Measurements from ENCODE around the gene DDX21.
"Not testable (repeated sequence)": the region's sequence is repeated elsewhere in the genome, so short reads cannot be mapped to it uniquely, and the experiment has no call there.

Gene DDX21

DNA sequence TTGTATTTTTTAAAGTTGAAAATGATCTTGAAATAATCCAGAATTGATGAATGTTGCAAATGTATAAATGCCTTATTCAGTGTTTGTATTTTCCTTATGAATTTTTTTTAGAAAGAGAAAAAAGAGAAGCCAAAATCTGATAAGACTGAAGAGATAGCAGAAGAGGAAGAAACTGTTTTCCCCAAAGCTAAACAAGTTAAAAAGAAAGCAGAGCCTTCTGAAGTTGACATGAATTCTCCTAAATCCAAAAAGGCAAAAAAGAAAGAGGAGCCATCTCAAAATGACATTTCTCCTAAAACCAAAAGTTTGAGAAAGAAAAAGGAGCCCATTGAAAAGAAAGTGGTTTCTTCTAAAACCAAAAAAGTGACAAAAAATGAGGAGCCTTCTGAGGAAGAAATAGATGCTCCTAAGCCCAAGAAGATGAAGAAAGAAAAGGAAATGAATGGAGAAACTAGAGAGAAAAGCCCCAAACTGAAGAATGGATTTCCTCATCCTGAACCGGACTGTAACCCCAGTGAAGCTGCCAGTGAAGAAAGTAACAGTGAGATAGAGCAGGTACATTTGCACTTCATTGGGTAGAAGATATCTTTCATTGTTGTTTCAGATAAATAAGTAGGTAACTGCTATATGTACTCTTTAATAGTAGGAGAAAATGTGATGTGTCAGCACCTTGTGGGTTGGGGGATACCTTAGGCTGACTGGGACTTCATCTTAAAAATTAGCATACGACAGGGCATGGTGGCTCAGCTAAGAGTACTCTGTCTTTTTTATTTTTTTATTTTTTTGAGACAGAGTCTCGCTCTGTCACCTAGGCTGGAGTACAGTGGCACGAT is 3.9 kb downstream of the DDX21 start:
- Mint-ChIP-seq H3K4me3 (peak overlapping the region; percentile 3), H3K36me3 (ENCODE audit: low read depth) (peaks cover 54% of the 10 kb centered on the region), H3K27me3 (ENCODE audit: low read depth) (no peaks in the 10 kb centered on the region), H3K27ac (peak overlapping the region; percentile 49), H3K4me1 (ENCODE audit: low read depth) (peaks cover 27% of the 10 kb centered on the region), H3K9me3 (no peaks in the 10 kb centered on the region)
- no peak for DNase-seq (ENCODE audit: low spot score)

DNA sequence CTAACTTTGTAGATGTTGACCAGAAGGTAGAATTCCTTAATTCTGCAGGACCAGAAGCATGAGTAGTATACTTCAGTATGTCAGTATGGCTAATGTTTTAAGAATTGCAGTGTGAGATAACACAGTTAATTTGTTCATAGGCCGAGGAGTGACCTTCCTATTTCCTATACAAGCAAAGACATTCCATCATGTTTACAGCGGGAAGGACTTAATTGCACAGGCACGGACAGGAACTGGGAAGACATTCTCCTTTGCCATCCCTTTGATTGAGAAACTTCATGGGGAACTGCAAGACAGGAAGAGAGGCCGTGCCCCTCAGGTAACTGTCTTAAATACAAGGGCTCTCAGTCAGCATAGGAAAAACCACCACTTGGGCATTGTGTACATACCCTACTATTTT is 7.2 kb downstream of the DDX21 start:
- H3K27ac Mint-ChIP-seq = no peak overlapping the region
- H3K36me3 Mint-ChIP-seq (ENCODE audit: low read depth) = peaks cover 62% of the 10 kb centered on the region
- no peaks in the 10 kb centered on the region for H3K9me3 Mint-ChIP-seq
- DNase-seq (ENCODE audit: low spot score) = no peak
- no peaks in the 10 kb centered on the region for H3K27me3 Mint-ChIP-seq (ENCODE audit: low read depth)
- no peak overlapping the region for H3K4me3 Mint-ChIP-seq
- peaks cover 19% of the 10 kb centered on the region for H3K4me1 Mint-ChIP-seq (ENCODE audit: low read depth)

DNA sequence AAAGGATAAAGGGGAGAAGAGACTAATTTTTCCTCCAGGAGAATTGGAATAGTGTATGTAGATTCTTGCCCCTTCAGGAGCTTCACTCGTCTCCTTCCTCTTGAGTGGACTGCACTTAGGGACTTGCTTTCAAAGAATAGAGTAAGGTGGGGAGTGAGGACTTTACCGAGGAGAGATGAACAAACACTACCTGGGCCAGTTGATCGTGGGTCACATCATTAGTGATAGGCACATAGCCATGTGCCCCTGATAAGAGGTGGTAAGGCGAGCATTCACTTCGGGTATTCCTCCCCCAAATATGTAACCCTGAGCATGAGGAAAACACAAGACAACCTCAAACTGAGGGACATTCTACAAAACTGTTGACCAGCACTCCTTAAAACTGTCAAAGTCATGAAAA is 18.0 kb downstream of the DDX21 start:
- H3K36me3 Mint-ChIP-seq (ENCODE audit: low read depth) = peaks cover 66% of the 10 kb centered on the region

DNA sequence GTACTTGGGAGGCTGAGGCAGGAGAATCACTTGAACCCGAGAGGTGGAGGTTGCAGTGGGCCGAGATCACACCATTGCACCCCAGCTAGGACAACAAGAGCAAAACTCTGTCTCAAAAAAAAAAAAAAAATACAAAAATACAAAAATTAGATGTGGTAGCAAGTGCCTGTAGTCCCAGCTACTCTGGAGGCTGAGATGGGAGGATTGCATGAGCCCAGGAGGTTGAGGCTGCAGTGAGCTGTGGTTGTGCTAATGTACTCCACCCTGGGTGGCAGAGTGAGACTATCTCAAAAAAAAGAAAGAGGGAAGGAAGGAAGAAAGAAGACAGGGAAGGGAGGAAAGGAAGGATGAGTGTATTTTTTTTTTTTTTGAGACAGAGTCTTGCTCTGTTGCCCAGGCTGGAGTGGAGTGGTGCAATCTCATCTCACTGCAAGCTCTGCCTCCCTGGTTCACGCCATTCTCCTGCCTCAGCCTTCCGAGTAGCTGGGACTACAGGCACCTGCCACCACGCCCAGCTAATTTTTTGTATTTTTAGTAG is 20.0 kb downstream of the DDX21 start:
- H3K9me3 Mint-ChIP-seq; H3K27ac Mint-ChIP-seq; DNase-seq (ENCODE audit: low spot score); H3K4me3 Mint-ChIP-seq; H3K4me1 Mint-ChIP-seq (ENCODE audit: low read depth); H3K27me3 Mint-ChIP-seq (ENCODE audit: low read depth): not testable (repeated sequence)
- peaks cover 69% of the 10 kb centered on the region for H3K36me3 Mint-ChIP-seq (ENCODE audit: low read depth)

More for the DNA sequence above, 18.0 kb downstream of the DDX21 start:
- Mint-ChIP-seq H3K4me3 (no peak overlapping the region), H3K27ac (no peak overlapping the region), H3K27me3 (ENCODE audit: low read depth) (no peaks in the 10 kb centered on the region), H3K9me3 (no peaks in the 10 kb centered on the region), H3K4me1 (ENCODE audit: low read depth) (peaks cover 14% of the 10 kb centered on the region)
- DNase-seq (ENCODE audit: low spot score) = no peak

DNA sequence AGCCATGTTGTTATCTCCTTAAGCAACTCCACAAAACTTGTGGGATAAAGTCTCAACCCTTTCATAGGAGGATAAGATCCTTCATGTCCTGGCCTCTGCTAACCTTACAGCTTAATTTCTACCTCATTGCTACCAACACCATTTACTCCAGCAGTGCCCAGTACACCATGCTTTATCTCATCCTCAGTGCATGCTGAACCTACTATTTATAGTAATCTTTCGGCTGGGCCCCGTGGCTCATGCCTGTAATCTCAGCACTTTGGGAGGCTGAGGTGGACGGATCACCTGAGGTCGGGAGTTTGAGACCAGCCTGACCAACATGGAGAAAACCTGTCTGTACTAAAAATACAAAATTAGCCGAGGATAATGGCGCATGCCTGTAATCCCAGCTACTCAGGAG is 23.8 kb downstream of the DDX21 start:
- not testable (repeated sequence) for H3K27me3 Mint-ChIP-seq (ENCODE audit: low read depth); H3K9me3 Mint-ChIP-seq; H3K4me3 Mint-ChIP-seq; H3K4me1 Mint-ChIP-seq (ENCODE audit: low read depth); DNase-seq (ENCODE audit: low spot score)
- peaks cover 61% of the 10 kb centered on the region for H3K36me3 Mint-ChIP-seq (ENCODE audit: low read depth)
- H3K27ac Mint-ChIP-seq = peak overlapping the region; percentile 10

DNA sequence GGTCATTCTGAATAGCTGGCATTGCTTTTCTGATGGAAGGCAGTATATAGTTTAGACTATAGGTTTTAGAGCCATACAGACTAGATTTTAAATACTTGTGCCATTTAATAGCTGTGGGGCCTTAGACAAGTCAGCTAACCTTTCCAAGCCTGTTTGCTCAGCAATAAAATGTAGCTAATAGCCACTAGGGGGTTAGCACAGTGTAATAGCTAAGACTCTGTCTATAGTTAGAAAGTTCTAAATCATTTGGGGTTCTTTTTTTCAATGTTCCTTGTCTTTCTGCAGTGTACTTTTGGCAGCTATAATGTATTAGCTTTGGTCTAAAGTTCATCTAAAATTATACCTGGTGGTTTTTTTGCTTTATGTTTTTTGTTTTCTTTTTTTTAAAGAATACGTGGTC is 25.1 kb downstream of the DDX21 start:
- Mint-ChIP-seq H3K4me1 (ENCODE audit: low read depth) (peaks cover 4% of the 10 kb centered on the region), H3K4me3 (no peak overlapping the region), H3K36me3 (ENCODE audit: low read depth) (peaks cover 58% of the 10 kb centered on the region), H3K27me3 (ENCODE audit: low read depth) (no peaks in the 10 kb centered on the region), H3K27ac (no peak overlapping the region), H3K9me3 (no peaks in the 10 kb centered on the region)
- no peak for DNase-seq (ENCODE audit: low spot score)

DNA sequence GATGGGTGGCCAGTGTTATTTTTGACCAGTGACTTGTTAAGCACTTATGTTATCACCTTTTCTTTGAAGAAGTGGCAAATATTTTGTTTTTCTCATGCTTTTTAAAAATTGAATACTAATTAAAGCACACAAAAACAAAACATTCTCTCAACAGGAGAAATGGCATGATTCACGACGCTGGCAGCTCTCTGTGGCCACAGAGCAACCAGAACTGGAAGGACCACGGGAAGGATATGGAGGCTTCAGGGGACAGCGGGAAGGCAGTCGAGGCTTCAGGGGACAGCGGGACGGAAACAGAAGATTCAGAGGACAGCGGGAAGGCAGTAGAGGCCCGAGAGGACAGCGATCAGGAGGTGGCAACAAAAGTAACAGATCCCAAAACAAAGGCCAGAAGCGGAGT is 26.4 kb downstream of the DDX21 start:
- no peak overlapping the region for H3K27ac Mint-ChIP-seq

DNA sequence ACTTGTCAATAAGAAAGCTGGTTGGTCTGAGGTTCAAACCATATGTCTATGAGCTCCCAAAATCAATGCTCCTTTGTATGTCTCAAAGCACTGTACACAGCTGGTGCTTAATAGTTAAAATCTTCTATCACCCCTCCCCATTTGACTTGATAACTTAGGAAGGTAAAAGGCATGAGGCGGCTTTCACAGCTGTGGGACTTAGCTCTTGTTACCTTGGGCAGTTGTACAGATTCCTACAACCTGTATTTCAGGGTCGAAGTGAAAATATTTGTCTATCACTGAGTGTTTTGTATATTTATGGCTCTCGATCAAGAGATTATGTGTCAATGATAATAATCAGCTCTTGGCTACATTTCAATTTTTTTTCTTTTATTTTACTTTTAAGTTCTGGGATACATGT is 31.6 kb downstream of the DDX21 start:
- no peak for DNase-seq (ENCODE audit: low spot score)
- H3K4me3 Mint-ChIP-seq = no peak overlapping the region
- peaks cover 27% of the 10 kb centered on the region for H3K4me1 Mint-ChIP-seq (ENCODE audit: low read depth)
- H3K36me3 Mint-ChIP-seq (ENCODE audit: low read depth) = peaks cover 23% of the 10 kb centered on the region
- H3K9me3 Mint-ChIP-seq = no peaks in the 10 kb centered on the region
- no peaks in the 10 kb centered on the region for H3K27me3 Mint-ChIP-seq (ENCODE audit: low read depth)
- peak overlapping the region; percentile 15 for H3K27ac Mint-ChIP-seq

More for the DNA sequence above, 26.4 kb downstream of the DDX21 start:
- Mint-ChIP-seq H3K9me3 (no peaks in the 10 kb centered on the region), H3K4me1 (ENCODE audit: low read depth) (peaks cover 7% of the 10 kb centered on the region), H3K4me3 (no peak overlapping the region), H3K27me3 (ENCODE audit: low read depth) (no peaks in the 10 kb centered on the region), H3K36me3 (ENCODE audit: low read depth) (peaks cover 51% of the 10 kb centered on the region)
- DNase-seq (ENCODE audit: low spot score) = no peak

DNA sequence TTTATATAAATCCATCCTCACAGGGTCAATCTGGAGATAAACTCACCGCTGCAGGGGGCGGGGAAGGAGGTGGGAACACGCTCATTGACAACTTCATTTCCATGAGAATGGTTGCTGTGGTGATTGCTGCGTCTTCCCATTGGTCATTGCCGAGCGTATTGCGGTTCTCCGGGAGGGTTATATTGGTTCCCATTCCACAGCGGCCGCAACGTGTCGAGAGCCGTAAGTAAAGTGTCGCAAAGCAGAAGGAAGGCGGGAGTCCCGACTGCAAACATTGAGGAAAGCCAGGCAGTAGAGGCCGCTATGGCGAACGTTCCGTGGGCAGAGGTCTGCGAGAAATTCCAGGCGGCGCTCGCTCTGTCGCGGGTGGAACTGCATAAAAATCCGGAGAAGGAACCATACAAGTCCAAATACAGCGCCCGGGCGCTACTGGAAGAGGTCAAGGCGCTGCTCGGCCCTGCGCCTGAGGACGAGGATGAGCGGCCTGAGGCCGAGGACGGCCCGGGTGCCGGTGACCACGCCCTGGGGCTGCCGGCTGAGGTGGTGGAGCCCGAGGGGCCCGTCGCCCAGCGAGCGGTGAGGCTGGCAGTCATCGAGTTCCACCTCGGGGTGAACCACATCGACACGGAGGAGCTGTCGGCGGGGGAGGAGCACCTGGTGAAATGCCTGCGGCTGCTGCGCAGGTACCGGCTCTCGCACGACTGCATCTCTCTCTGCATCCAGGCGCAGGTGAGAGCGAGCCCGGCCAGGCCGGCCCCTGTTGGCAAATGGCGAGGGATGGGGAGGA is 32.8 kb downstream of the DDX21 start, which contains the start of gene KIFBP:
Gene KIFBP (plus strand): TSS at position 274 of the 787 bp plus-strand sequence. CDS start 30 bp downstream, at position 304.
- Mint-ChIP-seq H3K4me1 (ENCODE audit: low read depth) (peaks cover 32% of the 10 kb centered on the region), H3K27me3 (ENCODE audit: low read depth) (no peaks in the 10 kb centered on the region), H3K4me3 (peak within 1 kb of the TSS; percentile 99), H3K36me3 (ENCODE audit: low read depth) (peaks cover 17% of the 10 kb centered on the region), H3K27ac (peak within 1 kb of the TSS; percentile 95), H3K9me3 (no peaks in the 10 kb centered on the region)
- peak; percentile 88 for DNase-seq (ENCODE audit: low spot score)

DNA sequence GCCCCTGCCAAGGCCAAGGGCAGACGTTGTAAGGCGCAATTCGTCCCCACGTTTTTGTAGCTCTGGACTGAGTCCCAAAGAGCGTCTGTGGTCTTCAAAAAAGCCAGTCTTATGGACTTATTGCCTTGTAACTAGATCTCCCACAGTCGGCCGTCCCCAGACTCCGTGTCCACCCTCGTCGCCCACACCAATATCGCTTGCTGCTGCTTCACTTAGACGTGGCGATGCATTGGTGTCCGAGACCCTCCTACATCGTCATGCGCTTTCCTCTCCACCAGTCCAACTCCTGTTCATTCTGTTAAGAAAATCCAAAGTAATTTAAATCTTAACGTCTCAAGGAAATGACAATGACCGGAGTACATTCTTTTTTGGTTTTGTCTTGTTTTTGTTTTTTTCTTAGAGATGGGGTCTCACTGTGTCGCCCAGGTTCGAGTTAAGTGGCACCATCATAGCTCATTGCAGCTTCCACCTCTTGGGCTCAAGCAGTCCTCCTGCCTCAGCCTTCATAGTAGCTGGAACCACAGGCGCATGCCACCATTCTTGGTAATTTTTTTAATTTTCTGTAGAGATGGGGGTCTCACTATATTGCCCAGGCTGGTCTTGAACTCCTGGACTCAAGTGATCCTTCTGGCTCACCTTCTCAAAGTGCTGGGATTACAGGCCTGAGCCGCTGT is 33.5 kb downstream of the DDX21 start:
- Mint-ChIP-seq H3K27ac (peak overlapping the region; percentile 72), H3K4me1 (ENCODE audit: low read depth) (peaks cover 34% of the 10 kb centered on the region), H3K27me3 (ENCODE audit: low read depth) (no peaks in the 10 kb centered on the region), H3K4me3 (peak overlapping the region; percentile 99), H3K36me3 (ENCODE audit: low read depth) (peaks cover 12% of the 10 kb centered on the region), H3K9me3 (no peaks in the 10 kb centered on the region)
- DNase-seq (ENCODE audit: low spot score) = no peak

DNA sequence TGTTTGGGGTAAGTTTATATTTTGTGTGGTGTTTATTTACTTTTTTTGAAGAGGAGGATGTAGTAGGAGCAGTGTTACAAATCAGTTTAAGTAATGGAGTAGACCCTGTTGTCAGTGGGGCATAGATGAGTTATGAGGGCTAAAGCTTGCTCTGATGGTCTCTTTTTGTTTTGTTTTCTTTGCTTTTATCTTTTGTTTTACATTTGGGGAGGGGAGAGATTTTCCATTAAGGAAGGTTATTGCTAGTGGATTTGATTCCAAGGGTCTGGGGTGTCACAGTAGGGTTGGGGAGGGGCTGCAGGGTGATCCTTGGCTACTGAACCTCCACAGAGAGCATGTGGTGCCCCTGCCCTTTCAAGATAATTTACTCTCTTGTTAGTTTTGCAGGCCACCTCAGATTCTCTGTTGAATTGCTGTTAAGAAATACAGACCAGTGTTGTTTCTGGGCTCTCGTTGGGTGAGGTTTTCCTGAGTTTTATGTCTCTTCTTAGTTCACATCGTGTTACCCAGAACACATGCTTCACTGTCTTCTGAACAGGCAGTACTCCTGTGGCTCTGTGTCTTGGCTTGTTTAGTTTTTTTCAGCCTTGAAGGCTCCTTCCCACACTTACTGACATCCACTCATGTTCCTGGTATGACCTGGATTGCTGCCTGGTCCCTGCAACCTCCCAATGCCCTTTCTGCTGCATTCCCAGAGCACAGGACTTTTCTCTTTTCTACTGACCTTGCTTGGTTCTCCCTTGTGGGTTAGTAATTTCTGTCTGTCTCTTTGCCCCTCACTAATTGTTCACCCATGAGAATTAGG is 36.9 kb downstream of the DDX21 start:
- Mint-ChIP-seq H3K27ac (no peak overlapping the region), H3K36me3 (ENCODE audit: low read depth) (peaks cover 4% of the 10 kb centered on the region), H3K9me3 (no peaks in the 10 kb centered on the region), H3K27me3 (ENCODE audit: low read depth) (no peaks in the 10 kb centered on the region), H3K4me3 (no peak overlapping the region), H3K4me1 (ENCODE audit: low read depth) (peaks cover 40% of the 10 kb centered on the region)
- DNase-seq (ENCODE audit: low spot score) = no peak

DNA sequence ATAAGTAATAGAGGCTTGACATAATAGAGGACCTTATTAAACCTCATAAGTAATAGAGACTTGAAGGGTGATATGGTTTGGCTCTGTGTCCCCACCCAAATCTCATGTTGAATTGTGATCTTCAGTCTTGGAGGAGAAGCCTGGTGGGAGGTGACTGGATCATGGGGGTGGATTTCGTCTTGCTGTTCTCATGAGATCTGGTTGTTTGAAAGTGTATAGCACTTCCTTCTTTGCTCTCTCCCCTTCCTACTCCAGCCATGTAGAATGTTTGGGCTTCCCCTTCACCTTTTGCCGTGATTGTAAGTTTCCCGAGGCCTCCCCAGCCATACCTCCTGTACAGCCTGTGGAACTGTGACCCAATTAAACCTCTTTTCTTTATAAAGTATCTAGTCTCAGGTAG is 41.2 kb downstream of the DDX21 start:
- Mint-ChIP-seq H3K4me1 (ENCODE audit: low read depth) (peaks cover 21% of the 10 kb centered on the region), H3K4me3 (peak overlapping the region; percentile 35), H3K27ac (peak overlapping the region; percentile 34), H3K27me3 (ENCODE audit: low read depth) (no peaks in the 10 kb centered on the region), H3K36me3 (ENCODE audit: low read depth) (peaks cover 3% of the 10 kb centered on the region), H3K9me3 (no peaks in the 10 kb centered on the region)
- DNase-seq (ENCODE audit: low spot score) = no peak

DNA sequence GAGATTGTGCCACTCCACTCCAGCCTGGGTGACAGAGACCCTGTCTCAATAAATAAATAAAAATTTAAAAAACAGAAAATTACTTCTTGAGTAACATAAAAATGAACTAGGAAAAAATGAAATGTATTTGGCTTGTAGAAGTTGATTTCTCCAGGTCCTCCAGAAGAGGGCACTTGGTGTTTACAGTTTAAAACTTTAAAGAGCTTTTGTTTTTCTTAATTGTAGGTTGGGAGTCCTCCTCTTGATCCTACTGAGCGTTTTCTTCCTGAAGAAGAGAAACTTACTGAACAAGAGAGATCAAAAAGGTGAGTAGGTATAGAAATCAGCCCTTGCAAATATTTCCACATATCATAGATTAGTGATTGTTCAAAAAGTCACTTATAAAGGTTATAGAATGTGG is 48.9 kb downstream of the DDX21 start:
- Mint-ChIP-seq H3K9me3 (no peaks in the 10 kb centered on the region), H3K27me3 (ENCODE audit: low read depth) (no peaks in the 10 kb centered on the region), H3K4me3 (no peak overlapping the region), H3K36me3 (ENCODE audit: low read depth) (peaks cover 10% of the 10 kb centered on the region), H3K27ac (no peak overlapping the region), H3K4me1 (ENCODE audit: low read depth) (peaks cover 1% of the 10 kb centered on the region)
- no peak for DNase-seq (ENCODE audit: low spot score)

All from T-helper 2 cell treated with Interferon-gamma antibody and Interleukin-4, amounts not matched to agents 5 μg/mL and 100 μg/mL, for 36 hours (primary cell).